Heart right ventricle (tissue), 16 donors: ENCODE measurements around the gene TWF2. TPM values are rescaled to one million over a fixed set of nuclear protein-coding genes. Genes with fewer than 3 reads are reported as not detected.

Source experiments
- ATAC-seq, 8 donors: fragments of 200-7000 bp; cut with Tn5 transposase; one replicate each; pipeline ENCODE4 v1.9.1; 2020; ENCODE audit warnings: mild to moderate bottlenecking in 8 of 8, moderate library complexity in 8 of 8, moderate number of reproducible peaks in 1 of 8
- DNase-seq, 2 donors: peaks; one replicate each; pipeline ENCODE4 v3.0.0-alpha.2; 2020
- H3K27ac ChIP-seq, 10 donors: fragments of 200-600 bp; sonication (generic) in 2 of 10; one replicate each; pipeline versions ENCODE4 v1.5.0 to v1.8.0; 2020 to 2022; ENCODE audit warnings: mild to moderate bottlenecking in 3 of 10
- H3K27me3 ChIP-seq, 7 donors: fragments of 200-600 bp; one replicate each; pipeline ENCODE4 v1.8.0; 2021 to 2022; ENCODE audit warnings: mild to moderate bottlenecking in 2 of 7
- H3K36me3 ChIP-seq, 9 donors: fragments of 200-600 bp; sonication (generic) in 1 of 9; one replicate each; pipeline versions ENCODE4 v1.5.0 to v1.8.0; 2020 to 2022; ENCODE audit warnings: mild to moderate bottlenecking in 2 of 9
- H3K4me1 ChIP-seq, 9 donors: fragments of 200-600 bp; sonication (generic) in 1 of 9; one replicate each; pipeline versions ENCODE4 v1.5.0 to v1.8.0; 2020 to 2022; ENCODE audit warnings: mild to moderate bottlenecking in 4 of 9
- H3K4me3 ChIP-seq, 10 donors: fragments of 200-600 bp; sonication (generic) in 2 of 10; one replicate each; pipeline versions ENCODE4 v1.5.0 to v1.8.0; 2020 to 2022; ENCODE audit warnings: mild to moderate bottlenecking in 7 of 10, moderate library complexity in 2 of 10
- H3K9me3 ChIP-seq, 11 donors: fragments of 200-600 bp in 10 of 11; sonication (generic) in 2 of 11; one replicate each; pipeline versions ENCODE4 v1.5.0 to v1.8.0; 2013 to 2022; ENCODE audit warnings: mild to moderate bottlenecking in 2 of 11, control low read depth in 1 of 11, moderate library complexity in 1 of 11
- WGBS, 2 donors: extraction: QIAGEN DNeasy Blood & Tissue Kit; methylation state at CpG; one replicate each; pipeline ENCODE4 v1.1.7; 2013; ENCODE audit warnings: inconsistent platforms in 1 of 2; 5-methylcytosine and 5-hydroxymethylcytosine counted together
- intact Hi-C, 10 donors: fragments of 100-400 bp; cut with DNase I; formaldehyde crosslinking; loops; one replicate each; pipeline versions ENCODE4 v1.11.1 to v1.14.2; 2022
- polyA plus RNA-seq, 2 donors: library from polyadenylated mRNA; stranded (reverse); fragments of 200-250 nt; gene quantifications; one replicate each; pipeline ENCODE4 v1.2.3, GENCODE V29; 2013
- total RNA-seq, 10 donors: library from RNA; stranded (reverse); fragmentation: NEBNext Ultra II Directional in 3 of 10; extraction: Animal tissue kit (Norgen Biotek cat#: 25700) in 3 of 10; gene quantifications; one replicate each; pipeline versions ENCODE4 v1.2.1 to v1.2.4, GENCODE V29; 2021 to 2023
- TF ChIP-seq, protein P1 (sequence below), 9 donors: fragments of 200-600 bp; sonication (generic) in 2 of 9; IDR thresholded peaks; one replicate each; pipeline versions ENCODE4 v1.5.0 to v1.8.0; 2021 to 2022; ENCODE audit warnings: antibody characterized with exemption in 9 of 9, mild to moderate bottlenecking in 5 of 9, moderate library complexity in 1 of 9
- donor health status: Arrhythmogenic right ventricular cardiomyopathy.
- donor health status: ischemic (EF 13 %, LVEDD 7.1; RV severe dilation, severe dysfunction).
- donor health status: healthy with polysubstance abuse.
- donor health status: DM: no; HTN: yes; CAD: no.
- donor health status: DM: no; HTN: no; CAD: no.
- donor health status: ischemic (EF 25% LVEDD 6.9; RV normal size, moderate dysfunction).
- donor health status: ischemic (EF 25% LVEDD 5.7; RV mildly dilated, moderate dysfunction).
- donor health status: healthy.
- donor health status: DM: yes; HTN: yes; CAD: no.
- donor health status: Ischemic cardiomyopathy.
- donor health status: ischemic (EF 35%, LVEDD 5.7; RV mildly dilated, moderate dysfunction).
- donor health status: nonischemic (EF 11% LVEDD 7.7; RV severe dilation, severe dysfunction).
- donor health status: DM: yes; HTN: yes; CAD: no.
- donor health status: PGD.
- donor health status: ischemic (EF 29% LVEDD 5.4; RV normal size, mild dysfunction).
- donor health status: nonischemic (EF 23%, LVEDD 6.1; RV moderate dilation, normal function).

The TWF2 gene
- total and polyA plus RNA-seq, 12 donors, result 44.7 to 148 (median 96.0) TPM

DNA sequence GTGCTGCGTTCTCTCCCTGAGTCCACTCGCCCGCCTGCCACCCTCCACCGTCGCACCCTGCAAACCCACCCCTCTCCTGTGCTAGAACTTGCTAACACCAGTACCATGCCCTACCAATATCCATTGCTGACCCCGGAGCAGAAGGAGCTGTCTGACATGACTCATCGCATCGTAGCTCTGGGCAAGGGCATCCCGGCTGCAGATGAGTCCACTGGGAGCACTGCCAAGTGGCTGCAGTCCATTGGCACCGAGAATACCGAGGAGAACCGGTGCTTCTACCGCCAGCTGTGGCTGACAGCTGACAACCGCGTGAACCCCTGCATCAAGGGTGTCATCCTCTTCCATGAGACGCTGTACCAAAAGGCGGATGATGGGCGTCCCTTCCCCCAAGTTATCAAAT, 45.9 kb downstream of the TWF2 start:
- no peaks in the 10 kb centered on the region for H3K27me3 ChIP-seq
- ATAC-seq, result peak in 2 of 8 donors; percentile 22 to 23
- 65 to 68% methylated on average over 18 of the region's 18 CpGs for WGBS, 2 donors
- DNase-seq, result peak; percentile 57 to 69
- H3K27ac ChIP-seq, result no peak overlapping the region
- no peaks in the 10 kb centered on the region for H3K36me3 ChIP-seq
- H3K4me1 ChIP-seq, result peaks cover 14 to 64% (median 48%) of the 10 kb centered on the region in 9 donors
- H3K4me3 ChIP-seq, result no peak overlapping the region
- H3K9me3 ChIP-seq, result no peaks in the 10 kb centered on the region
- TF ChIP-seq, protein P1, sequence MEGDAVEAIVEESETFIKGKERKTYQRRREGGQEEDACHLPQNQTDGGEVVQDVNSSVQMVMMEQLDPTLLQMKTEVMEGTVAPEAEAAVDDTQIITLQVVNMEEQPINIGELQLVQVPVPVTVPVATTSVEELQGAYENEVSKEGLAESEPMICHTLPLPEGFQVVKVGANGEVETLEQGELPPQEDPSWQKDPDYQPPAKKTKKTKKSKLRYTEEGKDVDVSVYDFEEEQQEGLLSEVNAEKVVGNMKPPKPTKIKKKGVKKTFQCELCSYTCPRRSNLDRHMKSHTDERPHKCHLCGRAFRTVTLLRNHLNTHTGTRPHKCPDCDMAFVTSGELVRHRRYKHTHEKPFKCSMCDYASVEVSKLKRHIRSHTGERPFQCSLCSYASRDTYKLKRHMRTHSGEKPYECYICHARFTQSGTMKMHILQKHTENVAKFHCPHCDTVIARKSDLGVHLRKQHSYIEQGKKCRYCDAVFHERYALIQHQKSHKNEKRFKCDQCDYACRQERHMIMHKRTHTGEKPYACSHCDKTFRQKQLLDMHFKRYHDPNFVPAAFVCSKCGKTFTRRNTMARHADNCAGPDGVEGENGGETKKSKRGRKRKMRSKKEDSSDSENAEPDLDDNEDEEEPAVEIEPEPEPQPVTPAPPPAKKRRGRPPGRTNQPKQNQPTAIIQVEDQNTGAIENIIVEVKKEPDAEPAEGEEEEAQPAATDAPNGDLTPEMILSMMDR (IDR thresholded peaks at IDR 0.05), result no peak
- intact Hi-C loops, result loop anchor here in 1 of 10 donors (5.0 kb wide), 1 partner anchor 36 kb away; no protein-coding TSS in a partner anchor

DNA sequence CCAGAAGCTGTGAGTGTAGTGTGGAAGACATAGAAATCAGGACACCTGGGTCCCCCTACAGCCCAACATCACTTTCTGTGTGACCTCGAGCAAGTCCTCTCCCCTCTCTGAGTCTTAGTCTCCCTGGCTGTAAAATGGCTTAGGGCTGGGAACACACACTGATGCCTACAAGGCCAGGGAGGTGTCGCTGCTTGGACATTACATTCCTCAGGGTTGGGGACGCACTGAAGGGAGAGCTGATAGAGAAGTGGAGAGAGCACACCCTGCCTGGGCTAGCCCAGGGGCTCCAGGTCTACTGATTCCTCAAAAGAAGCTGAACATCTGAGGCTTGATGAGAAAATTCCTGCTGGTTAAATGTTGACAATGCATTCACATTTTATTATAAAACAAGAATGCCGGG, 47.3 kb downstream of the TWF2 start:
- Histone ChIP-seq H3K4me1 (peaks cover 5 to 62% (median 37%) of the 10 kb centered on the region in 9 donors), H3K27ac (no peak overlapping the region), H3K4me3 (no peak overlapping the region), H3K9me3 (no peaks in the 10 kb centered on the region), H3K36me3 (no peaks in the 10 kb centered on the region), H3K27me3 (no peaks in the 10 kb centered on the region)
- intact Hi-C loops, result loop anchor here in 1 of 10 donors (5.0 kb wide), 1 partner anchor 34 kb away; no protein-coding TSS in a partner anchor
- DNase-seq (no peak), ATAC-seq (no peak)
- TF ChIP-seq, protein P1 (IDR thresholded peaks at IDR 0.05), result no peak
- WGBS, 2 donors, result 80 to 95% methylated on average over 4 of the region's 4 CpGs

DNA sequence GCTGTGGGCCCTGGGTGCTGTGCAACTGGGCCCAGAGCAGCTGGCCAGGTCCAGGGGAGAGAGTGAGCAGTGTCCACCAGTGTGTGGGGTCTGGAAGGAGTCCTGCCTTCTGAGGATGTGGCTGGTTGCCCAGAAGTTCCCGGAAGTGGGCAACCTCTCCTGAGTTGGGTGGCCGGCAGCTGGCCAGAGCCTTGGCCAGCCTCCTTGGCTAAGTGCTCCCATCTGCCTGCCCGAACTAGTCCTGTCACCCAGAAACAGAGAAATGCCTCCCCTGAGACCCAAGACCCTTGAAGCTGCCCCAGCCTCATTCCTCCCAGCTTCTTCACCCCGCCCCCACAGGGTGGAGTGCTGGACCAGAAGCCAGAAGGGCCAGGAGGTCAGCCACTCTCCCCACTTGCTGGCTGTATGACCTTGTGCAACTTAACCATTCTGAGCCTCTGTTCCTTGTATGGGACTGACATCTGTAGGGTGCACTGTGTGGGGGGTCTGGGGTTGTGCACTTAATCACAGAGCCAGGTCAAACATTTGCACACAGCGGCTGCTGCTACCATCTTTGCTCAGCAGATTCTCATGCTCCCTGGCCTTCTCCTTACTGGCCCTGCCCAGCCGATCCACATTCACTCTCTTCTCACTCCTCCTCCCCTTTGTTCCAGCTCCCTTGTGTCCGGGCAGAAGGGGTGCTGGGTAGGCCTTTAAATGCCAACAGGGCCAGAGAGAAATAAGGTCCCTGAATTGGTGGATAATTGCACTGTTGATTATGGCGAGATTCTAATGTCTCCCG, 48.5 kb downstream of the TWF2 start:
- peaks cover 5 to 50% (median 26%) of the 10 kb centered on the region in 9 donors for H3K4me1 ChIP-seq
- H3K4me3 ChIP-seq, result no peak overlapping the region
- H3K9me3 ChIP-seq, result no peaks in the 10 kb centered on the region
- H3K27me3 ChIP-seq, result no peaks in the 10 kb centered on the region
- WGBS, 2 donors, result 59 to 69% methylated on average over 9 of the region's 9 CpGs
- peak overlapping the region in 4 of 10 donors; percentile 51 to 65 (median 57) for H3K27ac ChIP-seq
- ATAC-seq (peak; percentile 11 to 48 (median 20)), DNase-seq (peak; percentile 23 to 41)
- TF ChIP-seq, protein P1 (IDR thresholded peaks at IDR 0.05), result no peak
- H3K36me3 ChIP-seq, result no peaks in the 10 kb centered on the region
- intact Hi-C loops, result loop anchor here in 1 of 10 donors (5.0 kb wide), 1 partner anchor 33 kb away; no protein-coding TSS in a partner anchor

DNA sequence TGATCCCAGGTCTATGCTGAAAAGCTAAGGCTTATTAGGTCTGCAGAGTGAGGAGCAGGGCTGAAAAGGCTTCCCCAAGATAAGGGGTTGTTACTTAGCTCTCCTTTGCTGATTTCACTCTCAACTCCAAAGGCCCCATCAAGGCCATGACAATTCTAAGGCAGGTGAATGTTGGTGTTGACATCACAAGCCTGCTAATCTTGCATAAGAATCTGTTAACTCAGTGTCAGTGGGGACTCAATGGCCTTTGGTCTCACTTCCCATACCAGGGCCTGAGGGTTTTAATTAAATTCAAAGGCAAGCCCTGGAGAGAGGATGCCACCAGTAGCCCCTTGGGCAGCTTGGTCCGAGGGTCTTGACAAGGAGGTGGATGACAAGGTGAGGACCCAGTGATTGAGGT, 50.4 kb downstream of the TWF2 start:
- no peaks in the 10 kb centered on the region for H3K36me3 ChIP-seq
- peaks cover 5 to 44% (median 35%) of the 10 kb centered on the region in 9 donors for H3K4me1 ChIP-seq
- intact Hi-C loops, result no loop called here
- peak overlapping the region in 1 of 10 donors; percentile 62 for H3K27ac ChIP-seq
- 85 to 95% methylated on average over 1 of the region's 1 CpG for WGBS, 2 donors
- H3K27me3 ChIP-seq, result no peaks in the 10 kb centered on the region
- TF ChIP-seq, protein P1 (IDR thresholded peaks at IDR 0.05), result no peak
- H3K4me3 ChIP-seq, result no peak overlapping the region
- no peak for DNase-seq
- H3K9me3 ChIP-seq, result no peaks in the 10 kb centered on the region
- ATAC-seq, result no peak
